Liver (tissue), 9 donors: ENCODE results near the gene SUGT1. TPM values are rescaled to one million over a fixed set of nuclear protein-coding genes. Genes with fewer than 3 reads are reported as not detected.

Source experiments
- DNase-seq: peaks from one replicate; pipeline ENCODE4 v3.0.0-alpha.2; 2017; ENCODE audit warnings: low spot score
- H3K27ac ChIP-seq, 2 donors: one replicate each; pipeline ENCODE4 v1.7.0; 2013; ENCODE audit warnings: inconsistent platforms in 2 of 2, low read length in 2 of 2, control low read depth in 1 of 2, low read depth in 1 of 2, mild to moderate bottlenecking in 1 of 2
- H3K27me3 ChIP-seq, 4 donors: one replicate each; pipeline versions ENCODE4 v1.6.1 to v1.7.0; 2013; ENCODE audit warnings: low read length in 3 of 4, inconsistent platforms in 1 of 4, mild to moderate bottlenecking in 1 of 4, moderate library complexity in 1 of 4; ENCODE audit not compliant: control insufficient read depth in 4 of 4, insufficient read depth in 4 of 4
- H3K36me3 ChIP-seq, 4 donors: one replicate each; pipeline versions ENCODE4 v1.6.1 to v1.7.0; 2013; ENCODE audit warnings: low read length in 3 of 4, mild to moderate bottlenecking in 3 of 4, low read depth in 1 of 4, moderate library complexity in 1 of 4; ENCODE audit not compliant: control insufficient read depth in 4 of 4, insufficient read depth in 3 of 4
- H3K4me1 ChIP-seq, 4 donors: one replicate each; pipeline versions ENCODE4 v1.6.1 to v1.7.0; 2013; ENCODE audit warnings: low read length in 3 of 4, mild to moderate bottlenecking in 3 of 4, moderate library complexity in 1 of 4; ENCODE audit not compliant: control insufficient read depth in 4 of 4, insufficient read depth in 4 of 4
- H3K4me3 ChIP-seq, 3 donors: one replicate each; pipeline versions ENCODE4 v1.6.1 to v1.7.0; 2013; ENCODE audit warnings: low read length in 3 of 3, control low read depth in 1 of 3, low read depth in 1 of 3, mild to moderate bottlenecking in 1 of 3
- H3K9ac ChIP-seq, 2 donors: one replicate each; pipeline ENCODE4 v1.7.0; 2013; ENCODE audit warnings: low read length in 2 of 2, mild to moderate bottlenecking in 2 of 2, moderate library complexity in 2 of 2, control low read depth in 1 of 2, low read depth in 1 of 2
- H3K9me3 ChIP-seq, 4 donors: one replicate each; pipeline versions ENCODE4 v1.6.1 to v1.7.0; 2013; ENCODE audit warnings: low read length in 3 of 4; ENCODE audit not compliant: control insufficient read depth in 4 of 4
- EGR1 ChIP-seq, 2 donors: IDR thresholded peaks; 2 replicates each; pipeline ENCODE4 v1.6.1; 2016 to 2018; ENCODE audit warnings: antibody characterized with exemption in 2 of 2, low read depth in 2 of 2
- GABPA ChIP-seq, 2 donors: IDR thresholded peaks in 1 of 2; conservative IDR thresholded peaks in 1 of 2; 2 replicates each; pipeline ENCODE4 v1.6.1; 2016; ENCODE audit warnings: antibody characterized with exemption in 2 of 2, mild to moderate bottlenecking in 1 of 2, moderate library complexity in 1 of 2
- HNF4A ChIP-seq, 2 donors: conservative IDR thresholded peaks; 2 replicates each; pipeline ENCODE4 v1.6.1; 2016; ENCODE audit warnings: antibody characterized with exemption in 2 of 2, mild to moderate bottlenecking in 2 of 2
- MAX ChIP-seq: IDR thresholded peaks from 2 replicates; pipeline ENCODE4 v1.6.1; 2016; ENCODE audit warnings: antibody characterized with exemption
- RAD21 ChIP-seq, 2 donors: IDR thresholded peaks; 2 replicates each; pipeline ENCODE4 v1.6.1; 2016; ENCODE audit warnings: antibody characterized with exemption in 2 of 2, mild to moderate bottlenecking in 2 of 2
- TAF1 ChIP-seq: conservative IDR thresholded peaks from 2 replicates; pipeline ENCODE4 v1.6.1; 2016; ENCODE audit warnings: antibody characterized with exemption, mild to moderate bottlenecking
- YY1 ChIP-seq: IDR thresholded peaks from 2 replicates; pipeline ENCODE4 v1.6.1; 2016; ENCODE audit warnings: antibody characterized with exemption, mild to moderate bottlenecking
- WGBS: extraction: QIAGEN DNeasy Blood & Tissue Kit; methylation state at CpG from one replicate; pipeline ENCODE4 v1.1.7; 2013; 5-methylcytosine and 5-hydroxymethylcytosine counted together
- polyA plus RNA-seq, 2 donors: library from polyadenylated mRNA; stranded (reverse) in 1 of 2; unstranded in 1 of 2; fragments of 200-250 nt in 1 of 2; fragments of >200 nt in 1 of 2; fragmentation: Nextera tagmentation in 1 of 2; extraction: Ambion mirVana in 1 of 2; gene quantifications; one replicate each; pipeline versions ENCODE4 v1.2.1 to v1.2.3, GENCODE V29; 2013 to 2015
- total RNA-seq, 2 donors: library from RNA; depleted of rRNA; stranded (reverse); fragments of >200 nt; gene quantifications; one replicate each; pipeline ENCODE4 v1.2.3, GENCODE V29; 2014
- TF ChIP-seq, protein P1 (sequence below): fragments of 150-350 bp; IDR thresholded peaks from 2 replicates; pipeline ENCODE4 v1.5.1; 2017; ENCODE audit warnings: improper control_type of control experiment, low read depth, low read length; ENCODE audit not compliant: missing input control
- TF ChIP-seq, protein P2 (sequence below): IDR thresholded peaks from 2 replicates; pipeline ENCODE4 v1.6.1; 2016; ENCODE audit warnings: antibody characterized with exemption
- TF ChIP-seq, protein P3 (sequence below): IDR thresholded peaks from 2 replicates; pipeline ENCODE4 v1.6.1; 2016; ENCODE audit warnings: antibody characterized with exemption, mild to moderate bottlenecking
- TF ChIP-seq, protein P4 (sequence below): IDR thresholded peaks from 2 replicates; pipeline ENCODE4 v1.6.1; 2016; ENCODE audit warnings: antibody characterized with exemption
- donor health status: healthy.
- donor health status: healthy.
- donor health status: healthy.
- donor health status: healthy.
- donor health status: healthy.

The SUGT1 gene
- total and polyA plus RNA-seq, 4 donors, result 15.5 to 24.9 (median 20.8) TPM

- H3K4me1 ChIP-seq, result no peaks in the 10 kb centered on the region
- H3K27ac ChIP-seq, result no peak overlapping the region
- H3K9ac ChIP-seq, result no peak overlapping the region
- 81% methylated on average over 6 of the region's 6 CpGs for WGBS
- no peaks in the 10 kb centered on the region for H3K36me3 ChIP-seq
- no peaks in the 10 kb centered on the region for H3K9me3 ChIP-seq
- H3K4me3 ChIP-seq, result no peak overlapping the region
- no peak for DNase-seq
- TF ChIP-seq, protein P1, sequence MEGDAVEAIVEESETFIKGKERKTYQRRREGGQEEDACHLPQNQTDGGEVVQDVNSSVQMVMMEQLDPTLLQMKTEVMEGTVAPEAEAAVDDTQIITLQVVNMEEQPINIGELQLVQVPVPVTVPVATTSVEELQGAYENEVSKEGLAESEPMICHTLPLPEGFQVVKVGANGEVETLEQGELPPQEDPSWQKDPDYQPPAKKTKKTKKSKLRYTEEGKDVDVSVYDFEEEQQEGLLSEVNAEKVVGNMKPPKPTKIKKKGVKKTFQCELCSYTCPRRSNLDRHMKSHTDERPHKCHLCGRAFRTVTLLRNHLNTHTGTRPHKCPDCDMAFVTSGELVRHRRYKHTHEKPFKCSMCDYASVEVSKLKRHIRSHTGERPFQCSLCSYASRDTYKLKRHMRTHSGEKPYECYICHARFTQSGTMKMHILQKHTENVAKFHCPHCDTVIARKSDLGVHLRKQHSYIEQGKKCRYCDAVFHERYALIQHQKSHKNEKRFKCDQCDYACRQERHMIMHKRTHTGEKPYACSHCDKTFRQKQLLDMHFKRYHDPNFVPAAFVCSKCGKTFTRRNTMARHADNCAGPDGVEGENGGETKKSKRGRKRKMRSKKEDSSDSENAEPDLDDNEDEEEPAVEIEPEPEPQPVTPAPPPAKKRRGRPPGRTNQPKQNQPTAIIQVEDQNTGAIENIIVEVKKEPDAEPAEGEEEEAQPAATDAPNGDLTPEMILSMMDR, result no peak
- H3K27me3 ChIP-seq, result no peaks in the 10 kb centered on the region
Observed at GRCh38 chr13:52703482-52703881, 50.8 kb downstream of the SUGT1 start.

DNA sequence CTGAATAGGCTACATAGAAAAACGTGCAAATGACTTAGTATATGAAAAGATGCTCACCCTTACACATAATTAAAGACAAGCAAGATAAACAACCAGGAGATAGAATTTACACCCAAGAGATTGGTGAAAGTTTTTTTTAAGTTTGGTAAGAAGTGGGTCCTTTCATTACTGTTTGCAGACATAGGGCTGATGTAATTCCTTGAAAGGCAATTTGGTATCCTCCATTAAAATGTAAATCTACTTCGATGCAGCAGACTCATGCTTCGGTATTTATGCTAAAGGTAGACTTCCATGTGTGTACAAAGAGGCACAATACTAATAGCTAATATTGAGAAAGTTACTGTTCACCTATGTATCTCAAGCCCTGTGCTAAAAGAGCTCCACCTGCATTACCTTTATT lies 53.4 kb downstream of the SUGT1 start:
- TF ChIP-seq, protein P2, sequence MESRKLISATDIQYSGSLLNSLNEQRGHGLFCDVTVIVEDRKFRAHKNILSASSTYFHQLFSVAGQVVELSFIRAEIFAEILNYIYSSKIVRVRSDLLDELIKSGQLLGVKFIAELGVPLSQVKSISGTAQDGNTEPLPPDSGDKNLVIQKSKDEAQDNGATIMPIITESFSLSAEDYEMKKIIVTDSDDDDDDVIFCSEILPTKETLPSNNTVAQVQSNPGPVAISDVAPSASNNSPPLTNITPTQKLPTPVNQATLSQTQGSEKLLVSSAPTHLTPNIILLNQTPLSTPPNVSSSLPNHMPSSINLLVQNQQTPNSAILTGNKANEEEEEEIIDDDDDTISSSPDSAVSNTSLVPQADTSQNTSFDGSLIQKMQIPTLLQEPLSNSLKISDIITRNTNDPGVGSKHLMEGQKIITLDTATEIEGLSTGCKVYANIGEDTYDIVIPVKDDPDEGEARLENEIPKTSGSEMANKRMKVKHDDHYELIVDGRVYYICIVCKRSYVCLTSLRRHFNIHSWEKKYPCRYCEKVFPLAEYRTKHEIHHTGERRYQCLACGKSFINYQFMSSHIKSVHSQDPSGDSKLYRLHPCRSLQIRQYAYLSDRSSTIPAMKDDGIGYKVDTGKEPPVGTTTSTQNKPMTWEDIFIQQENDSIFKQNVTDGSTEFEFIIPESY, result no peak
- TF ChIP-seq, protein P3, sequence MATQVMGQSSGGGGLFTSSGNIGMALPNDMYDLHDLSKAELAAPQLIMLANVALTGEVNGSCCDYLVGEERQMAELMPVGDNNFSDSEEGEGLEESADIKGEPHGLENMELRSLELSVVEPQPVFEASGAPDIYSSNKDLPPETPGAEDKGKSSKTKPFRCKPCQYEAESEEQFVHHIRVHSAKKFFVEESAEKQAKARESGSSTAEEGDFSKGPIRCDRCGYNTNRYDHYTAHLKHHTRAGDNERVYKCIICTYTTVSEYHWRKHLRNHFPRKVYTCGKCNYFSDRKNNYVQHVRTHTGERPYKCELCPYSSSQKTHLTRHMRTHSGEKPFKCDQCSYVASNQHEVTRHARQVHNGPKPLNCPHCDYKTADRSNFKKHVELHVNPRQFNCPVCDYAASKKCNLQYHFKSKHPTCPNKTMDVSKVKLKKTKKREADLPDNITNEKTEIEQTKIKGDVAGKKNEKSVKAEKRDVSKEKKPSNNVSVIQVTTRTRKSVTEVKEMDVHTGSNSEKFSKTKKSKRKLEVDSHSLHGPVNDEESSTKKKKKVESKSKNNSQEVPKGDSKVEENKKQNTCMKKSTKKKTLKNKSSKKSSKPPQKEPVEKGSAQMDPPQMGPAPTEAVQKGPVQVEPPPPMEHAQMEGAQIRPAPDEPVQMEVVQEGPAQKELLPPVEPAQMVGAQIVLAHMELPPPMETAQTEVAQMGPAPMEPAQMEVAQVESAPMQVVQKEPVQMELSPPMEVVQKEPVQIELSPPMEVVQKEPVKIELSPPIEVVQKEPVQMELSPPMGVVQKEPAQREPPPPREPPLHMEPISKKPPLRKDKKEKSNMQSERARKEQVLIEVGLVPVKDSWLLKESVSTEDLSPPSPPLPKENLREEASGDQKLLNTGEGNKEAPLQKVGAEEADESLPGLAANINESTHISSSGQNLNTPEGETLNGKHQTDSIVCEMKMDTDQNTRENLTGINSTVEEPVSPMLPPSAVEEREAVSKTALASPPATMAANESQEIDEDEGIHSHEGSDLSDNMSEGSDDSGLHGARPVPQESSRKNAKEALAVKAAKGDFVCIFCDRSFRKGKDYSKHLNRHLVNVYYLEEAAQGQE, result no peak
- TF ChIP-seq MAX, result no peak
- TF ChIP-seq, protein P4, sequence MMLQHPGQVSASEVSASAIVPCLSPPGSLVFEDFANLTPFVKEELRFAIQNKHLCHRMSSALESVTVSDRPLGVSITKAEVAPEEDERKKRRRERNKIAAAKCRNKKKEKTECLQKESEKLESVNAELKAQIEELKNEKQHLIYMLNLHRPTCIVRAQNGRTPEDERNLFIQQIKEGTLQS, result no peak
- no peak for TF ChIP-seq GABPA (IDR thresholded peaks at IDR 0.05 in 1 of 2, conservative IDR thresholded peaks at IDR 0.05 in 1 of 2)
- TF ChIP-seq YY1, result no peak
- no peak for TF ChIP-seq EGR1 (IDR thresholded peaks at IDR 0.05; ENCODE audit: low read depth in 2 of 2)
- no peak for TF ChIP-seq RAD21 (IDR thresholded peaks at IDR 0.05)
- TF ChIP-seq TAF1, result no peak
- TF ChIP-seq HNF4A (conservative IDR thresholded peaks at IDR 0.05), result no peak
- TF ChIP-seq, protein P1, result no peak
- H3K27me3 ChIP-seq, result no peaks in the 10 kb centered on the region
- H3K36me3 ChIP-seq, result no peaks in the 10 kb centered on the region
- H3K27ac ChIP-seq, result no peak overlapping the region
- H3K4me1 ChIP-seq, result no peaks in the 10 kb centered on the region
- no peak overlapping the region for H3K9ac ChIP-seq
- DNase-seq, result no peak
- 82% methylated on average over 3 of the region's 3 CpGs for WGBS
- H3K4me3 ChIP-seq, result no peak overlapping the region
- H3K9me3 ChIP-seq, result no peaks in the 10 kb centered on the region
